ENCODE measurements around the gene ALOX12. TPM values are rescaled to one million over a fixed set of nuclear protein-coding genes. Genes with fewer than 3 reads are reported as not detected.
A peak's percentile ranks its signal among the peaks of the same experiment; 100 is the strongest.

ALOX12 gene
- polyA plus RNA-seq, 1 of the 3 experiments (the other 2 are of a cell fraction): not detected

DNA sequence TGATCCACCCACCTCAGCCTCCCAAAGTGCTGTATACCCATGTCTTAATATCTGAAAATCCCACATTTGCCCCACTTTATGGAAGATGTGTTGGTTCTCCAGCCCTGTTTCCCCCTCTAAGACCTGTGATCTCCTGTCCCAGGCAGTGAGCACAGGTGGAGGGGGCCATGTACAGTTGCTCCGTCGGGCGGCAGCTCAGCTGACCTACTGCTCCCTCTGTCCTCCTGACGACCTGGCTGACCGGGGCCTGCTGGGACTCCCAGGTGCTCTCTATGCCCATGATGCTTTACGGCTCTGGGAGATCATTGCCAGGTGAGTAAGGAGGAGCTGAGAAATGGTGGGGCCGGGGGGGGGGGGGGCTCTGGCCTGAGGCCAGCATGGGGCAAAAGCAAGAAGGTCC lies 9.9 kb downstream of the ALOX12 start:
- no peak for DNase-seq
- Histone ChIP-seq H3K9me3 (no peaks in the 10 kb centered on the region), H3K27ac (ENCODE audit: low read depth in 2 of 2, low read length in 1 of 2) (no peak overlapping the region), H2AFZ (ENCODE audit: low read depth) (no peak overlapping the region), H3K27me3 (ENCODE audit: insufficient read depth) (no peaks in the 10 kb centered on the region), H3K9me2 (no peaks in the 10 kb centered on the region), H3F3A (replicated peaks; ENCODE audit: insufficient read depth) (peaks cover 4% of the 10 kb centered on the region), H3K4me2 (no peak overlapping the region), H3K36me3 (replicated peaks in 1 of 2; ENCODE audit: control insufficient read depth in 1 of 2, insufficient read depth in 2 of 2, low read length in 1 of 2) (peaks cover 16 to 21% of the 10 kb centered on the region in 2 experiments), H3K4me1 (ENCODE audit: control insufficient read depth in 1 of 2, insufficient read depth in 2 of 2, low read depth in 1 of 2, low read length in 1 of 2) (peaks cover 3 to 4% of the 10 kb centered on the region in 2 experiments; a peak in 2 of 4 replicates), H3K79me2 (ENCODE audit: insufficient read depth) (peaks cover 44% of the 10 kb centered on the region), H3K4me3 (ENCODE audit: low read depth in 2 of 2, low read length in 1 of 2) (no peak overlapping the region), H4K20me1 (ENCODE audit: insufficient read depth) (peaks cover 3% of the 10 kb centered on the region; the same call in 1 of the 2 replicates), H3K9ac (no peak overlapping the region)
- 87% methylated on average over 4 of the region's 7 CpGs for WGBS (ENCODE audit: low lambda C conversion rate)
- ChIA-PET CTCF (interaction anchor here (0.9 to 7.0 kb wide), 8 partner anchors 9 to 339 kb away, joined by 4 to 72 read pairs (median 6); no protein-coding TSS in a partner anchor), POLR2A (no interaction called here)
- no peak for TF ChIP-seq EP300 (IDR thresholded peaks at IDR 0.05; ENCODE audit: borderline replicate concordance in 1 of 2, low read depth in 1 of 2, low read length in 1 of 2)
- TF ChIP-seq RXRA (IDR thresholded peaks at IDR 0.05; ENCODE audit: borderline replicate concordance, low read depth): no peak
- TF ChIP-seq FOXM1 (IDR thresholded peaks at IDR 0.05; ENCODE audit: low read depth): no peak
- no peak for TF ChIP-seq RCOR1 (IDR thresholded peaks at IDR 0.05; ENCODE audit: low read length)
- TF ChIP-seq PBX3 (IDR thresholded peaks at IDR 0.05): no peak

- 79% methylated on average over 2 of the region's 2 CpGs for WGBS (ENCODE audit: low lambda C conversion rate)
- TF ChIP-seq RFX5 (IDR thresholded peaks at IDR 0.05; ENCODE audit: low read length) (no peak), PBX3 (IDR thresholded peaks at IDR 0.05) (0 out of 2 replicates have a peak, but pooled peaks have one; percentile 27), MEF2A (IDR thresholded peaks at IDR 0.05; ENCODE audit: borderline replicate concordance, low read depth) (no peak), FOSL2 (IDR thresholded peaks at IDR 0.05; ENCODE audit: borderline replicate concordance, low read depth) (no peak)
- no peak overlapping the region for H3K4me3 ChIP-seq (ENCODE audit: low read depth in 2 of 2, low read length in 1 of 2)
- H4K20me1 ChIP-seq (ENCODE audit: insufficient read depth): peaks cover 3% of the 10 kb centered on the region; the same call in 1 of the 2 replicates
- H3K36me3 ChIP-seq (replicated peaks in 1 of 2; ENCODE audit: control insufficient read depth in 1 of 2, insufficient read depth in 2 of 2, low read length in 1 of 2): peaks cover 7 to 11% of the 10 kb centered on the region in 2 experiments
- H3K9me2 ChIP-seq: no peaks in the 10 kb centered on the region
- no peak overlapping the region for H3K27ac ChIP-seq (ENCODE audit: low read depth in 2 of 2, low read length in 1 of 2)
- CTCF ChIA-PET: interaction anchor here (0.6 to 7.0 kb wide), 4 partner anchors 8 to 98 kb away, joined by 4 to 72 read pairs (median 12); no protein-coding TSS in a partner anchor
- H3F3A ChIP-seq (replicated peaks; ENCODE audit: insufficient read depth): peaks cover 4% of the 10 kb centered on the region
- peaks cover 8 to 9% of the 10 kb centered on the region in 2 experiments; a peak in 2 of 4 replicates for H3K4me1 ChIP-seq (ENCODE audit: control insufficient read depth in 1 of 2, insufficient read depth in 2 of 2, low read depth in 1 of 2, low read length in 1 of 2)
- H3K9me3 ChIP-seq: no peaks in the 10 kb centered on the region
- H3K9ac ChIP-seq: no peak overlapping the region
- H3K4me2 ChIP-seq: no peak overlapping the region
- H2AFZ ChIP-seq (ENCODE audit: low read depth): no peak overlapping the region
- no peak for DNase-seq
- peaks cover 58% of the 10 kb centered on the region for H3K79me2 ChIP-seq (ENCODE audit: insufficient read depth)
- no peaks in the 10 kb centered on the region for H3K27me3 ChIP-seq (ENCODE audit: insufficient read depth)
- POLR2A ChIA-PET: no interaction called here
Observed at GRCh38 chr17:7007143-7007542, 11.3 kb downstream of the ALOX12 start.

GRCh38 chr17:7010523-7010922 lies 14.7 kb downstream of the ALOX12 start:
- peak overlapping the region; percentile 83 for H3K4me2 ChIP-seq
- 92% methylated on average over 2 of the region's 2 CpGs for WGBS (ENCODE audit: low lambda C conversion rate)
- no peak overlapping the region for H3K27ac ChIP-seq (ENCODE audit: low read depth in 2 of 2, low read length in 1 of 2)
- H3K9me3 ChIP-seq: no peaks in the 10 kb centered on the region
- no peaks in the 10 kb centered on the region for H3K36me3 ChIP-seq (replicated peaks in 1 of 2; ENCODE audit: control insufficient read depth in 1 of 2, insufficient read depth in 2 of 2, low read length in 1 of 2)
- no peaks in the 10 kb centered on the region for H3K27me3 ChIP-seq (ENCODE audit: insufficient read depth)
- peaks cover 68% of the 10 kb centered on the region for H3K79me2 ChIP-seq (ENCODE audit: insufficient read depth)
- TF ChIP-seq POLR2AphosphoS5 (IDR thresholded peaks at IDR 0.05; ENCODE audit: low read depth, low read length): no peak
- no peak for TF ChIP-seq EZH2phosphoT487 (IDR thresholded peaks at IDR 0.05; ENCODE audit: borderline replicate concordance, low read depth)
- TF ChIP-seq USF1 (IDR thresholded peaks at IDR 0.05; ENCODE audit: borderline replicate concordance, low read depth): no peak
- no peak for TF ChIP-seq GATA2 (CRISPR knock-in tag; IDR thresholded peaks at IDR 0.05)
- TF ChIP-seq MAX (IDR thresholded peaks at IDR 0.05; ENCODE audit: low read depth): no peak
- TF ChIP-seq USF2 (IDR thresholded peaks at IDR 0.05; ENCODE audit: borderline replicate concordance, low read depth, low read length): no peak
- ChIA-PET POLR2A (no interaction called here), CTCF (interaction anchor here (1.0 to 2.2 kb wide), 3 partner anchors 35 to 167 kb away, joined by 3 to 12 read pairs (median 3); no protein-coding TSS in a partner anchor)
- H3K4me3 ChIP-seq (ENCODE audit: low read depth in 2 of 2, low read length in 1 of 2): peak overlapping the region in 1 of 2 experiments; percentile 85; a peak in 2 of 4 replicates
- DNase-seq: no peak
- H2AFZ ChIP-seq (ENCODE audit: low read depth): no peak overlapping the region
- no peaks in the 10 kb centered on the region for H4K20me1 ChIP-seq (ENCODE audit: insufficient read depth)
- peaks cover 12% of the 10 kb centered on the region for H3F3A ChIP-seq (replicated peaks; ENCODE audit: insufficient read depth)
- H3K4me1 ChIP-seq (ENCODE audit: control insufficient read depth in 1 of 2, insufficient read depth in 2 of 2, low read depth in 1 of 2, low read length in 1 of 2): peaks cover 11 to 23% of the 10 kb centered on the region in 2 experiments; a peak in 2 of 4 replicates
- no peaks in the 10 kb centered on the region for H3K9me2 ChIP-seq
- H3K9ac ChIP-seq: 0 out of 2 replicates have a peak overlapping the region, but pooled peaks have one; percentile 97
